DND-41 (cell line): ENCODE results near the gene MYLK.

Experiments used
- CTCF ChIP-seq: IDR thresholded peaks from 2 replicates; pipeline ENCODE4 v1.5.1; 2012; ENCODE audit warnings: borderline replicate concordance, low read length, moderate library complexity, mild to moderate bottlenecking; ENCODE audit not compliant: poor library complexity, severe bottlenecking; ENCODE audit errors: extremely low read depth
- EZH2 ChIP-seq: IDR thresholded peaks from 3 replicates; pipeline ENCODE4 v1.6.1; 2012; ENCODE audit warnings: borderline replicate concordance, low read depth, mild to moderate bottlenecking, moderate library complexity, low read length, inconsistent platforms; ENCODE audit not compliant: severe bottlenecking

GRCh38 chr3:123909785-123910184 lies 25.7 kb upstream of the MYLK start:
- TF ChIP-seq CTCF (no peak), EZH2 (no peak)
